HG03432 (cell line): ENCODE results near the gene NAV3.
"Not testable (repeated sequence)": the region's sequence is repeated elsewhere in the genome, so short reads cannot be mapped to it uniquely, and the experiment has no call there.

Experiments
- ATAC-seq: cut with Tn5 transposase; IDR thresholded peaks from one replicate; pipeline ENCODE4 v1.9.1; 2021; ENCODE audit warnings: mild to moderate bottlenecking, moderate library complexity; ENCODE audit not compliant: unreplicated experiment

NAV3 gene

DNA sequence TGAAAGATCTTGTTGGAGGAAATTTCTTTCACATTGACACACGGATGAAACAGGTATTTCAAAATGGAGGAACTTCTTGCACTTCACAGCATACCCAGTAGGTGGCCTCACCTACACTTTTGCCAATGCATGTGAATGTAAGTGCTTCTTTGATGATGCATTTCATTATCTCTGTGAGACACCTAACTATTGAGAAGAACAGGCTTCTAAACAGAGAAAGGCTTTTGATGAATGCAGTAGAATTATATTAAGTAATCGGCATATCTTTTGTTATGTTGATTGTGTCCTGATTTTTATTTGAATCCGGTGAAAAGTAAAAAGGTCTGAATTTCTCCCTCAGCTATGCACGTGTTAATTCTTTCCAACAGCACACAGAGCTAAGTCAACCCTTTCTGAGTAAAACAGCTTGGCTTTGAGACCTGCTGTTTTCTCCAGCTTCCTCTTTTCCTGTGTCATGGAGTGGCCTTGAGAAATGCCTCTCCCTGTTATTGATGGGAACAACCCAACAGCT lies 399.0 kb downstream of the NAV3 start:
- peak; percentile 93 for ATAC-seq

DNA sequence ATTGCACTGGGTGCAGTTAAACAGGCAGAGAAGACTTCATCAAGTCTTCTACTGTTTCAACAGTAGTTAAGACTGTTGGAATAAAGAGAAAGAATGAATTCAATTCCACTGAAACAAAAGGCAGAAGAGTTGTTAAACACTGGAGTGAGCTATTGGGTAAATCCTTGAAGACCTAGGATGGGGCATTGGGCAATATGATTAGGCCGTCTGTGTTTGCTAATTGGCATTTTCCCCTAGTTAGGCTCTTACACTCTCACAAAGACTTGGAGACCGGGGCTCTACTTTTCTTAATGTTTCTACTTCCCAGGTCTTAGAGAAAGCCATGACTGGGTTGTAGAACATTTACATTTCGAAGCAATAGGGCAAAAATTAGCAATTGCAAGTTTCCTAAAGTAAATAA lies 402.1 kb downstream of the NAV3 start:
- ATAC-seq = no peak

DNA sequence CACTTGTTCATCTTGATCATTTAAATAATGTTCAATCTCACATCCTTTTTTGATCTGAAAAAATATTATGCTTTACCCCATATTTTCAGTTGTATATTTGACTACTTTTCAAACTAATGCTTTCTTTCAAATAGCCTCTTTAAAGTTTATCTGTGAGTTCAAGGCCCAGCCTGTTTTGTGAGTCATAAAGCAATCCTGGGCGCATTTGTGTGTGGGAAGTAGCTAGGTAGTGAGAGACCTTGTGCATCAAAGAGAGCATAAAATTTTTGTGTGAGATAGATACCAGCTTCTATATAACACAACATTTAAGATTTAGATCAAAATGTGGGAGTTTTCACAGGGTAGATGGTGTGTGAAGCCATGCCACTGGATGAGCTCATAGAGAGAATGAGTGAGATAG lies 405.6 kb downstream of the NAV3 start:
- no peak for ATAC-seq

DNA sequence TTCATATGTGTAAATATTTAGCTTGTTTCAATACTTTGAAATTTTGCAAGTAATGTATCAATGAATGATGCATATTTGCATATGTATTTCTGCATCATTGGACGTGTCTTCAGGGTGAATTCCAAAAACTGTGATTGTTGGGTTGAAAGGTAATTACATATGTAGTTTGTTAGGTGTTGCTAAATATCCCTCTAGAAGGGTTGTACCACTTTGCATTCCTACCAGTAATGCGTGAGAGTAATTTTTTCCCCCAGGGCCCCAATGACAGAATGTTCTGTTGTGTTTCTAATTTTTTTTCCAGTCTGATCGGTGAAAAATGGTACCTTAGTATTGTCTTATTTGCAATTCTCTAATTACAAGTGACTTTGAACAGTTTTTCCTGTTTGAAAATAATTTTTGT lies 408.9 kb downstream of the NAV3 start:
- no peak for ATAC-seq

DNA sequence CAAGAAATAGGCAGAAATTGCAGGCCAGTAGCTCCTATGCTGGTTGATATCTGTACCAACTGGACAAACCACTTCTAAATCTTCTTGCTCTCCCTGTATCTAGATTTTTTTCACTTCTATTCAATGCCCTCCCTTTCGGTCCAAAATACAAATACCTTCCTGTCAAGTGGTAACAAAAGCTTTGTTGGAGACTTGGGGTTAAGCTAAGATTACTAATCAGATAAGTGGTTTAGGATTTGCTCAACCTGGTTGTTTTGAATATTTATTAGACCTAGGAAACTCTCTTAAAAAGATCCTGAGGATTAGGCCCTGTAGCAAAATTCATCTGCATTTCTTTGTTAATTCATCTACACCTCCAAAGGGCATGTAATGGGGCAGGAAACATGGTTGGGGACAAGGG lies 410.1 kb downstream of the NAV3 start:
- no peak for ATAC-seq

DNA sequence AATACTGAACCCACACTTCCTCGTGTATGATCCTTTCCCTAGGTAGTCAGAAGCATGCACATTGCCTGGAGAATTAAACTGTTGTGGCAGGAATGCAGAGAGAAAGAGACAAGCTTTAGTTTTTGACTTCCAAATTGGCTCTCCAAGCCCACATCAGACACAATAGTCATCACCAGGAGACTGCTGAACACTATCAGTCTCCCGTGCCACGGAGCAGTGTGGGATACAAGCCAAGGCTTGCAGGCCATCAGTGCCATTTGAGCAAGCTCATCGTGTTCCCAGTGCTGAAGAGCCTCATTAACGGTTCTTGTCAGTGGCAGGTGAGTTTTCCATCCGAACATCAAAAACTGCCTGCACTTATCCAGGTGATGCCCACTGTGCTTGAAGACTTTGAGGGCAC lies 410.8 kb downstream of the NAV3 start:
- ATAC-seq = no peak

DNA sequence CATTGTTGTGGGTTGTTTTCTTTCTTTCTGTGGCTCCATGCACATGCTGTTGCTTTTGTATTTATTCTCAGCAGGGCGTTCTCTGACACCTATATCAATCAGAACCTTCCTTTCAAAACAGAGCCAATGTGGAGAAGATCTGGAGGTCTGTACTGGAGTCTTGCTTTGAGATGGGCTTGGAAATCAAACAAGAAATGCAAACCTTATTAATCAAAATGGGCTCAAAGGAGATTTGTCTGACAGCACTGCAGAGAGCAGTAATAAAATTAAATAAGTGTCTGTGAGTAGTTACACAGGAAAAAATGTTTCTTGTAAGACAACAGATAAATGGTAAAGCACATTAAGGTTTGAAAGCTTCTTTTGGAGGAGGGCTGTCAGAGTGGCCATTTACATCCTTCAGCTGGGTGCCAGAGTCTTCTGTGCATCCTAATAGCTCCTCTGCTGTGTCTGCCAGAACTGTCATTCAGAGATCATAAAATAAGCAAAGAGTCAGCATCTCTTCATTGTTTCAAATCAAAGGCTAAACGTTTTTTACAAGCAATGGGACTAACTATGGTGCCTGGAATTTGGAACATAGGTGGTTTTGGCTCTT lies 414.3 kb downstream of the NAV3 start:
- ATAC-seq = no peak

DNA sequence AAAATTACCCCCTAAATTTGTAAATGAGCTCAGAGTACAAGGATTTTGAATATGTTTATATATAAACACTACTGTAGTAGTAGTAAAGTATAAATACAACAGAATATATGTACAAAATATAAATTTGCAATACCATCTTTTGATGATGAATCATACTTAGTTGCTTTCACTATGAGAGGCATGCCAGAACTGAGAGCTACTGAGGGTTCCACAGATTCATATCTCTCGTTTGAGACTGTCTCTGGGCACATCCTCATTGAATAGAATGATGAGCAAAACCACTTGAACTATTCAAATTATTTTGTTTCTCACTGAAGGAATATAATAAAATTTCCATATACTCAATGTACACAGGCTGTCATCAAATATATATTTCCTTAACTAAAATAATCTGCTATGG lies 417.6 kb downstream of the NAV3 start:
- no peak for ATAC-seq

DNA sequence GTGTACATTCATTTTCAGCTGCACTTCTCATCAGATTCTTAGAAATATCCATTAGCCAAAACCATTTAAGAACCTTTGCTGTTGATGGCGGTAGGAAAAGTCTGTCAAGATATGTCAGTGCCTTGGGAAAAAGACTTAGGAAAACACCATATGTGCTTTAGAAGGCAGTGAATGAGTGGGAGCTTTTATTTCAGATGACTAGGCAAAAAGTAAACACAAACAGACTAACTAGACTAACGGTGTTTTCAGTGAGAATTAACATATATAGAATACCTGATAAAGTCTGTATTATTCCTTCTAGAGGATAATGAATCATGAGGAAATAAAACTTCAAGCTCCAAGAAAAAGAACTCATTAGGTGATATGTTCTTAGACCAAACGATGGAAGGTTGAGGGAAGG lies 418.9 kb downstream of the NAV3 start:
- ATAC-seq = no peak

DNA sequence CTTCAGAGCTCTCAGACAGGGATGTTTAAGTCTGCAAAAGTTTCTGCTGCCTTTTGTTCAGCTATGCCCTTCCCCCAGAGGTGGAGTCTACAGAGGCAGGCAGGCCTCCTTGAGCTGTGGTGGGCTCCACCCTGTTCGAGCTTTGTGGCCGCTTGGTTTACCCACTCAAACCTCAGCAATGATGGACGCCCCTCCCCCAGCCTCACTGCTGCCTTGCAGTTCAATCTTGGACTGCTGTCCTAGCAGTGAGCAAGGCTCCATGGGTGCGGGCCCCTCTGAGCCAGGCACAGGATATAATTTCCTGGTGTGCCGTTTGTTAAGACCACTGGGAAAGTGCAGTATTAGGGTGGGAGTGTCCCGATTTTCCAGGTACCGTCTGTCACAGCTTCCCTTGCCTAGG lies 427.0 kb downstream of the NAV3 start:
- ATAC-seq = not testable (repeated sequence)

DNA sequence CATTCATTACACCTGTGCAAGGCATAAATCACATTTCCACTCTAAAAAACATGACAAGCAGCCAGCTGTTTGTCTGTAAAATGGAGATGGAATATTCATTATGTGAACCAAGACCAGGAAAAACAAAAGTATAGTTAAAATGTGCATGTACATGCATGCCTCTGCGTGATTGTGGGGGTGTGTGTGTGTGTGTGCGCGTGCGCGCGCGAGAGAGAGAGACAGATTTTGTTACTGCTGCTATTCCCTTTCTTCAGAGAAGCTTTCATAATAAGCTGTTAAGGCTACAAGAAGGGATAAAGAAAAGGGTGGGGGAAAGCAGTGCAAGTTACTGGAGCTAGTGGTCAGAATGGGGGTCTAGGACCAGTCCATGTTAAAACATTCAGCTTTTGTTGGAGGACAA lies 430.3 kb downstream of the NAV3 start:
- ATAC-seq = no peak

DNA sequence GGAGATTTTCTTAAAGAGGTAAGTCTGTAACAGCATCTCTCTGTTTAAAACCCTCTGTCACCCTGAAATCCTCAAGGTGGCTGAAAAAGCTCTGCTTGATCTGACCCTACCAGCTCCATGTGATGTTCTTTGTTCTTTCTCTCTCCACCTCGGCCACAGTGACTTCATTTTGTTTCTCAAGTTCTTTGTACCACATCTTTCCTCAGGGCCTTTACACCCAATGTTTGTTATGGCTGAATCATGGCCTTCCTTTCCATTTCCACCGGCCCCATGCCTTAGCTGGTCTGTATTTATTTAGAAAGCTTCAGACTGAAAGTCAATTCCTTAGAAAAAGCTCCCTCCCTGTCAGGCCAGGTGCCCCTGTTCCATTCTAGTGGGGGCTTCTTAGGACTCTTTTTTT lies 431.2 kb downstream of the NAV3 start:
- ATAC-seq = no peak
